OCI-LY3 (cell line): ENCODE results near the gene SH3TC2.

ENCODE experiments used
- H2AFZ ChIP-seq: fragments of 200-600, 300-600 bp; shearing (Covaris generic); 2 replicates; pipeline ENCODE4 v1.6.0; 2014; ENCODE audit warnings: antibody characterized with exemption, low read depth, low read length
- H3K27ac ChIP-seq: fragments of 200-600, 300-600 bp; sonication (generic); 2 replicates; pipeline ENCODE4 v1.5.1; 2014; ENCODE audit warnings: mild to moderate bottlenecking, low read length, moderate library complexity, mixed read lengths
- H3K27me3 ChIP-seq: fragments of 200-600, 300-600 bp; sonication (generic); 2 replicates; pipeline ENCODE4 v1.6.1; 2014; ENCODE audit warnings: low read depth, low read length, mixed read lengths
- H3K36me3 ChIP-seq: fragments of 200-600, 300-600 bp; sonication (generic); replicated peaks from 2 replicates; pipeline ENCODE3; 2014; ENCODE audit warnings: low read depth, low read length, mixed read lengths
- H3K4me1 ChIP-seq: fragments of 300-600, 200-600 bp; sonication (generic); 2 replicates; pipeline ENCODE4 v1.6.1; 2014; ENCODE audit warnings: low read length, mixed read lengths
- H3K4me2 ChIP-seq: fragments of 200-600, 300-600 bp; sonication (generic); 2 replicates; pipeline ENCODE4 v1.6.1; 2014; ENCODE audit warnings: low read length, mixed read lengths
- H3K4me3 ChIP-seq: fragments of 300-600, 200-600 bp; sonication (generic); 2 replicates; pipeline ENCODE4 v1.5.1; 2014; ENCODE audit warnings: antibody characterized with exemption, mild to moderate bottlenecking, low read length, moderate library complexity
- H3K79me2 ChIP-seq: fragments of 300-600, 200-600 bp; shearing (Covaris generic); 2 replicates; pipeline ENCODE4 v1.6.1; 2014; ENCODE audit warnings: mild to moderate bottlenecking, low read length, mixed read lengths
- H3K9ac ChIP-seq: fragments of 300-600, 200-600 bp; shearing (Covaris generic); 2 replicates; pipeline ENCODE4 v1.6.0; 2014; ENCODE audit warnings: mild to moderate bottlenecking, low read length, moderate library complexity
- H3K9me3 ChIP-seq: fragments of 200-600, 300-600 bp; shearing (Covaris generic); 2 replicates; pipeline ENCODE4 v1.6.1; 2014; ENCODE audit warnings: low read length, mixed read lengths; ENCODE audit not compliant: insufficient read depth
- H4K20me1 ChIP-seq: fragments of 200-600, 300-600 bp; sonication (generic); 2 replicates; pipeline ENCODE4 v1.6.1; 2016; ENCODE audit warnings: low read length, mixed read lengths; ENCODE audit not compliant: insufficient read depth
- CTCF ChIP-seq: fragments of 200-600, 300-600 bp; sonication (generic); IDR thresholded peaks from 2 replicates; pipeline ENCODE4 v1.5.1; 2014; ENCODE audit warnings: antibody characterized with exemption, low read length, low read depth
- EZH2phosphoT487 ChIP-seq: fragments of 200-600 bp; shearing (Covaris generic); IDR thresholded peaks from 2 replicates; pipeline ENCODE4 v1.6.1; 2018; ENCODE audit warnings: antibody characterized with exemption, mixed run types, low read depth

SH3TC2 gene

DNA sequence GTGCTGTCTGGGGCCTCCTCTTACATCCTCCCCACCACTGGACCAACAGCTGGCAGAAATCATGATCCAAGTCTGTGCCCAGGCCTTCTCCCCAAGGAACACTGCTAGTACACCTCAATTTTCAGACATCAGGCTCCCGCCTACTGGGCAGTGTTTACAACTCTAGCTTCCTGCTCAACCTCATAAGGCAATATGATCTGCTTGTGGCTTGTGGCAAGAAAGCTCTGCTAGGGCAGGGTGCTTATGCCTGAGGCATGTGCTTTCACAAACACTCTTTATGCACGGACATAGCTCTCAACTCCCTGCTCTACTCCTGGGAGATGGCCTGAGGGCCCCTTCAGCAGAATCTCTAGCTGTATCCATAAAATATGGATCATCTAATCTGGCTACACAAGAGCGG, 32.5 kb downstream of the SH3TC2 start:
- H3K4me2 ChIP-seq = no peak overlapping the region
- H3K4me1 ChIP-seq = no peaks in the 10 kb centered on the region
- no peak overlapping the region for H3K9ac ChIP-seq
- H3K9me3 ChIP-seq = no peaks in the 10 kb centered on the region
- no peak overlapping the region for H3K27ac ChIP-seq
- H3K36me3 ChIP-seq = no peaks in the 10 kb centered on the region
- no peaks in the 10 kb centered on the region for H3K79me2 ChIP-seq
- no peaks in the 10 kb centered on the region; the same call in 1 of the 2 replicates for H3K27me3 ChIP-seq
- no peaks in the 10 kb centered on the region for H4K20me1 ChIP-seq
- H2AFZ ChIP-seq = no peak overlapping the region
- H3K4me3 ChIP-seq = no peak overlapping the region
- TF ChIP-seq EZH2phosphoT487 (no peak), CTCF (no peak)

- no peak overlapping the region for H3K9ac ChIP-seq
- no peak for TF ChIP-seq CTCF
- no peak for TF ChIP-seq EZH2phosphoT487
- H3K4me1 ChIP-seq = no peaks in the 10 kb centered on the region
- no peaks in the 10 kb centered on the region for H3K9me3 ChIP-seq
- H4K20me1 ChIP-seq = no peaks in the 10 kb centered on the region
- no peak overlapping the region for H2AFZ ChIP-seq
- H3K27ac ChIP-seq = no peak overlapping the region
- no peaks in the 10 kb centered on the region for H3K36me3 ChIP-seq
- no peaks in the 10 kb centered on the region for H3K79me2 ChIP-seq
- no peak overlapping the region for H3K4me3 ChIP-seq
- no peaks in the 10 kb centered on the region; the same call in 1 of the 2 replicates for H3K27me3 ChIP-seq
- H3K4me2 ChIP-seq = no peak overlapping the region
Observed at GRCh38 chr5:149028984-149029383, 33.9 kb downstream of the SH3TC2 start.

DNA sequence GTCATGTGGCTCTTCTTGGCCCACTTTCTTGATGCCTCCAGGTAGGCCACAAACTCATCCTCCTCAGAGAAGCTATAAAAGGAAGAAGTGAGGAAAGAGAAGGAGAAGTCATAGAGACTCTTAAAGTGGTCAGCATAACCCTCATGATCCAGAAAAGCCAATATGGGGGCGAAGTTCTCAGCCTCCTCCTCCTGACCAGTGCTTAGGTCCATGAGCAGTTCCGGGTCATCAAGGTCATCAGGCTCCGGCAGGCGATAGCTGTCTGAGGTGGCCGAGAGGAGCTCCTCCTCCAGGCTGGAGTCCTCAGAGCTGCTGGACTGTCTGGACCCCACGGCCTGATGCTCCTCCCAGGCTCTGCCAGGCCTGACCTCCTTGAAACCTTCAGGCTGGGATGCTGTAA, 34.7 kb downstream of the SH3TC2 start:
- TF ChIP-seq CTCF = no peak
- no peak overlapping the region for H3K9ac ChIP-seq
- no peaks in the 10 kb centered on the region for H4K20me1 ChIP-seq
- H3K79me2 ChIP-seq = no peaks in the 10 kb centered on the region
- no peak overlapping the region for H3K4me3 ChIP-seq
- H3K27ac ChIP-seq = no peak overlapping the region
- H3K27me3 ChIP-seq = no peaks in the 10 kb centered on the region; the same call in 1 of the 2 replicates
- H3K36me3 ChIP-seq = no peaks in the 10 kb centered on the region
- H2AFZ ChIP-seq = no peak overlapping the region
- H3K4me2 ChIP-seq = no peak overlapping the region
- H3K4me1 ChIP-seq = no peaks in the 10 kb centered on the region
- no peaks in the 10 kb centered on the region for H3K9me3 ChIP-seq

DNA sequence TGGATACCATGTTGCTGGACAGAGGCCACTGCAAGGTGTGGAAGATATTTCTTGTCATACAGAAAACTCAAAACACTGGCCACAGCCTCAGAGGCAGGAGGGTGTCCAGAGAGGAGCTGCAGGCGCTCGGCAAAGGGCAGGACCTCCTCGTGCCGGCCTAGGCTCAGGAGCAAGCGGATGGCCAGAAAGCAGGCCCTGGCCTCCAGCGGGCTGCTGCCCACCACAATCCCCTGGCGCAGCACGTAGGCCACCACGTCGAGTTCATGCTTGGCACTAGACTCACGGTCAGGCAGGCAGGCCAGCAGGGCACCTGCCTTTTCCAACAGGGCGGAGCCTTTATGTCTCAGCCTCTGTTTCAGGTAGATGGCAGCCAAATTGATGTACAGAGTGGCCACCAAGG, 35.2 kb downstream of the SH3TC2 start:
- H3K9me3 ChIP-seq = no peaks in the 10 kb centered on the region
- H3K9ac ChIP-seq = no peak overlapping the region
- no peak overlapping the region for H3K27ac ChIP-seq
- no peaks in the 10 kb centered on the region for H4K20me1 ChIP-seq
- no peak overlapping the region for H3K4me2 ChIP-seq
- H3K4me1 ChIP-seq = no peaks in the 10 kb centered on the region
- TF ChIP-seq EZH2phosphoT487 = no peak
- no peak for TF ChIP-seq CTCF
- no peaks in the 10 kb centered on the region; the same call in 1 of the 2 replicates for H3K27me3 ChIP-seq
- no peak overlapping the region for H3K4me3 ChIP-seq
- H2AFZ ChIP-seq = no peak overlapping the region
- no peaks in the 10 kb centered on the region for H3K36me3 ChIP-seq
- H3K79me2 ChIP-seq = no peaks in the 10 kb centered on the region
